Astrocyte (in vitro differentiated cells and primary cell): ENCODE results near the gene PDIA5. TPM values are rescaled to one million over a fixed set of nuclear protein-coding genes. Genes with fewer than 3 reads are reported as not detected.

Source experiments
- DNase-seq: peaks from one replicate; pipeline ENCODE4 v3.0.0-alpha.2; 2010; ENCODE audit warnings: low read depth
- FAIRE-seq: peaks from 2 replicates; lab custom pipeline; 2011; peaks lifted over from hg19 to GRCh38; lab: Jason Lieb, UNC
- H2AFZ ChIP-seq: 2 replicates; pipeline ENCODE4 v1.6.0; 2012; ENCODE audit warnings: low read depth, low read length, inconsistent platforms
- H3K27ac ChIP-seq: 2 replicates; pipeline ENCODE4 v1.5.1; 2011; ENCODE audit warnings: low read depth, low read length, inconsistent platforms
- H3K27me3 ChIP-seq: 2 replicates; pipeline ENCODE4 v1.6.0; 2011; ENCODE audit warnings: low read length, inconsistent platforms; ENCODE audit not compliant: insufficient read depth
- H3K36me3 ChIP-seq: 2 replicates; pipeline ENCODE4 v1.5.1; 2011; ENCODE audit warnings: low read length, inconsistent platforms; ENCODE audit not compliant: insufficient read depth
- H3K4me1 ChIP-seq: 2 replicates; pipeline ENCODE4 v1.5.1; 2011; ENCODE audit warnings: low read length, inconsistent platforms; ENCODE audit not compliant: insufficient read depth
- H3K4me2 ChIP-seq: 2 replicates; pipeline ENCODE4 v1.6.0; 2012; ENCODE audit warnings: low read length, inconsistent platforms
- H3K4me3 ChIP-seq: 2 replicates; pipeline ENCODE4 v1.5.1; 2011; ENCODE audit warnings: low read depth, mild to moderate bottlenecking, low read length, inconsistent platforms; ENCODE audit not compliant: insufficient read depth
- H3K79me2 ChIP-seq: 2 replicates; pipeline ENCODE4 v1.6.0; 2012; ENCODE audit warnings: mild to moderate bottlenecking, low read length, inconsistent platforms; ENCODE audit not compliant: insufficient read depth
- H3K9ac ChIP-seq: 2 replicates; pipeline ENCODE4 v1.6.0; 2012; ENCODE audit warnings: mild to moderate bottlenecking, low read length, inconsistent platforms
- H3K9me3 ChIP-seq: 2 replicates; pipeline ENCODE4 v1.5.1; 2012; ENCODE audit warnings: low read depth, mild to moderate bottlenecking, low read length, inconsistent platforms; ENCODE audit not compliant: insufficient read depth
- H4K20me1 ChIP-seq: 2 replicates; pipeline ENCODE4 v1.6.0; 2012; ENCODE audit warnings: low read length, inconsistent platforms; ENCODE audit not compliant: insufficient read depth
- H3K27ac Mint-ChIP-seq: one replicate; pipeline ENCODE4 v1.8.0; 2021; ENCODE audit warnings: mild to moderate bottlenecking, mixed read lengths; ENCODE audit not compliant: unreplicated experiment
- H3K27me3 Mint-ChIP-seq: one replicate; pipeline ENCODE4 v1.8.0; 2021; ENCODE audit warnings: low read depth, mixed read lengths; ENCODE audit not compliant: unreplicated experiment
- H3K36me3 Mint-ChIP-seq: one replicate; pipeline ENCODE4 v1.8.0; 2021; ENCODE audit warnings: low read depth, mixed read lengths; ENCODE audit not compliant: unreplicated experiment
- H3K4me1 Mint-ChIP-seq: one replicate; pipeline ENCODE4 v1.8.0; 2021; ENCODE audit warnings: low read depth, mixed read lengths; ENCODE audit not compliant: unreplicated experiment
- H3K4me3 Mint-ChIP-seq: one replicate; pipeline ENCODE4 v1.8.0; 2021; ENCODE audit warnings: mild to moderate bottlenecking, moderate library complexity, mixed read lengths; ENCODE audit not compliant: unreplicated experiment
- H3K9me3 Mint-ChIP-seq: one replicate; pipeline ENCODE4 v1.8.0; 2021; ENCODE audit warnings: mild to moderate bottlenecking, mixed read lengths; ENCODE audit not compliant: unreplicated experiment
- CTCF ChIP-seq: IDR thresholded peaks from 2 replicates; pipeline ENCODE4 v1.5.1; 2011; ENCODE audit warnings: low read depth, mild to moderate bottlenecking, inconsistent platforms, low read length, moderate library complexity; ENCODE audit not compliant: insufficient read depth
- EZH2 ChIP-seq: IDR thresholded peaks from 2 replicates; pipeline ENCODE4 v1.6.1; 2012; ENCODE audit warnings: mild to moderate bottlenecking, low read length, inconsistent platforms; ENCODE audit not compliant: insufficient read depth
- total RNA-seq: library from RNA; stranded (reverse); gene quantifications from 2 replicates; pipeline ENCODE4 v1.2.1, GENCODE V29; 2021

PDIA5 gene
- total RNA-seq, 1 donor from 2014 or later = 77.5 TPM

- H3K4me3 ChIP-seq = no peak overlapping the region
- Mint-ChIP-seq H3K27me3 (peaks cover 42% of the 10 kb centered on the region), H3K36me3 (no peaks in the 10 kb centered on the region), H3K4me1 (peaks cover 6% of the 10 kb centered on the region), H3K9me3 (no peaks in the 10 kb centered on the region), H3K4me3 (no peak overlapping the region), H3K27ac (no peak overlapping the region)
- TF ChIP-seq CTCF = no peak
- no peak for TF ChIP-seq EZH2
- no peak overlapping the region for H3K9ac ChIP-seq
- H3K9me3 ChIP-seq = no peaks in the 10 kb centered on the region
- no peak overlapping the region for H2AFZ ChIP-seq
- H3K27ac ChIP-seq = no peak overlapping the region
- no peaks in the 10 kb centered on the region for H3K79me2 ChIP-seq
- no peaks in the 10 kb centered on the region for H4K20me1 ChIP-seq
- FAIRE-seq = no peak
- no peak overlapping the region for H3K4me2 ChIP-seq
- H3K27me3 ChIP-seq = peaks cover 65% of the 10 kb centered on the region
- peaks cover 19% of the 10 kb centered on the region for H3K4me1 ChIP-seq
- no peaks in the 10 kb centered on the region for H3K36me3 ChIP-seq
- no peak for DNase-seq
These were observed 35.8 kb upstream of the PDIA5 start for GRCh38 chr3:123031051-123031450.

DNA sequence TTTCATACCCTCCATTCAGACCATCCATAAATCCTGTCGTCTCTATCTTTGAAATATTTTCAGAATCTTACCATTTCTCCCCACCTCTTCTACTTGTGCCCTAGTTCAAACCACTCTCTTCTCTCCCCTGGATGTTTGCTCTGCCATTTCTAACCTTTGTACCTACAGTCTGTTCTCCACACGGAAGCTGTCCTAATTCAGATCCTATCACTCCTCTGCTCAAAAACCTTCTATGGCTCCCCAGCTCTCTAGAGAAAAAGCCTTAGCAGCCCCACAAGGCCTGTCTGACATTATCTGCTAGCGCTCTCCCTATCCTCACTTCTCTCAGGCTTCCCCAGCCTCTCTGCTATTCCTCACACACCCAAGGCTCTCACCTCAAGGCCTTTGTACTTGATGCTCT lies 34.8 kb upstream of the PDIA5 start:
- no peak overlapping the region for H3K27ac ChIP-seq
- H3K27me3 ChIP-seq = peaks cover 58% of the 10 kb centered on the region
- no peaks in the 10 kb centered on the region for H3K79me2 ChIP-seq
- no peak overlapping the region for H3K9ac ChIP-seq
- H3K4me1 ChIP-seq = peaks cover 12% of the 10 kb centered on the region
- Mint-ChIP-seq H3K27me3 (peaks cover 40% of the 10 kb centered on the region), H3K27ac (no peak overlapping the region), H3K4me1 (peaks cover 6% of the 10 kb centered on the region), H3K36me3 (no peaks in the 10 kb centered on the region), H3K4me3 (no peak overlapping the region), H3K9me3 (no peaks in the 10 kb centered on the region)
- FAIRE-seq = no peak
- H3K4me2 ChIP-seq = no peak overlapping the region
- no peak overlapping the region for H2AFZ ChIP-seq
- no peak overlapping the region for H3K4me3 ChIP-seq
- no peaks in the 10 kb centered on the region for H3K9me3 ChIP-seq
- DNase-seq = no peak
- H3K36me3 ChIP-seq = no peaks in the 10 kb centered on the region
- no peaks in the 10 kb centered on the region for H4K20me1 ChIP-seq
- TF ChIP-seq CTCF (no peak), EZH2 (no peak)

DNA sequence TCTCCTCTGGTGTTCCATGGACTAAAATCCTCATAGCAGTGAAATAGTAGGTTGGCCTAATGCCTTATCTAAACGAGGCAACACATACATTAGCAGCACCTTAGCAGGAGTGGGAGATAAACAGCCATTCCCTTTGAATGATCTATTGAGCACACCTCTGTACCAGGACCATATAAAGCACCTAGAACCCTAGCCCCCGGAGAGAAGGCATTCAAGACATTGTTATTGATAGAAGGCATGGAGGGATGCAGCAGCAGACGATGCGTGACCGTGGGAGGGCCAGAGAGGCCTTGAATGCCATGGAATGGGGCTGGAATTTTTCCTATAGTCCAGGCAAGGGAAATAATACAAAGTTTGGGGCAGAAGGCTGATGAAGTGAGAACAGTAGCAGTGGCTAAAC lies 32.7 kb upstream of the PDIA5 start:
- Histone ChIP-seq H3K9me3 (no peaks in the 10 kb centered on the region), H2AFZ (no peak overlapping the region), H3K79me2 (no peaks in the 10 kb centered on the region), H3K4me2 (no peak overlapping the region), H3K4me1 (no peaks in the 10 kb centered on the region), H3K9ac (no peak overlapping the region), H3K27ac (no peak overlapping the region), H3K36me3 (no peaks in the 10 kb centered on the region), H3K4me3 (no peak overlapping the region), H4K20me1 (no peaks in the 10 kb centered on the region), H3K27me3 (peaks cover 59% of the 10 kb centered on the region)
- FAIRE-seq = no peak
- DNase-seq = no peak
- H3K4me1 Mint-ChIP-seq = no peaks in the 10 kb centered on the region
- H3K36me3 Mint-ChIP-seq = no peaks in the 10 kb centered on the region
- peaks cover 47% of the 10 kb centered on the region for H3K27me3 Mint-ChIP-seq
- no peak overlapping the region for H3K4me3 Mint-ChIP-seq
- TF ChIP-seq CTCF (no peak), EZH2 (no peak)
- no peak overlapping the region for H3K27ac Mint-ChIP-seq
- no peaks in the 10 kb centered on the region for H3K9me3 Mint-ChIP-seq
